ENCODE results near the gene PTTG1.

DNA sequence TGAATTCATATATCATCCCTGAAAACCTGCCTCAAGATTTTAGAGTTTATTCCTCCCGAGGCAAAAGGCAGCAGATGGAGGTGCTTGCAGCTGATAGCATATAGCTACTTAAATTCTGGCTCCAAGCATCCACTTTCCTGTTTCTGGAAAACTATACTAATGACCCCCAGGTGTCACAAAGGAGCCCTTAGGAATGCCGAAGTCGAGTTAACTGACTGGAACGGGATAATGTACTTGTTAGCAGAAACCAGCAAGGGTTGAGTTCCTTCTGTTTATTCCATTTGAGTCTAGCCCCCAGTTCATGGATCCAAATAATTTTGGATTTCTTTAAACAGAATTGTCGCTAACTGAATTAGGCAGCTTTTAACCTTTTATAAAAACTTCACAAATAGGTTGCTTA, 44.5 kb downstream of the PTTG1 start:
- TF ChIP-seq, protein P1, sequence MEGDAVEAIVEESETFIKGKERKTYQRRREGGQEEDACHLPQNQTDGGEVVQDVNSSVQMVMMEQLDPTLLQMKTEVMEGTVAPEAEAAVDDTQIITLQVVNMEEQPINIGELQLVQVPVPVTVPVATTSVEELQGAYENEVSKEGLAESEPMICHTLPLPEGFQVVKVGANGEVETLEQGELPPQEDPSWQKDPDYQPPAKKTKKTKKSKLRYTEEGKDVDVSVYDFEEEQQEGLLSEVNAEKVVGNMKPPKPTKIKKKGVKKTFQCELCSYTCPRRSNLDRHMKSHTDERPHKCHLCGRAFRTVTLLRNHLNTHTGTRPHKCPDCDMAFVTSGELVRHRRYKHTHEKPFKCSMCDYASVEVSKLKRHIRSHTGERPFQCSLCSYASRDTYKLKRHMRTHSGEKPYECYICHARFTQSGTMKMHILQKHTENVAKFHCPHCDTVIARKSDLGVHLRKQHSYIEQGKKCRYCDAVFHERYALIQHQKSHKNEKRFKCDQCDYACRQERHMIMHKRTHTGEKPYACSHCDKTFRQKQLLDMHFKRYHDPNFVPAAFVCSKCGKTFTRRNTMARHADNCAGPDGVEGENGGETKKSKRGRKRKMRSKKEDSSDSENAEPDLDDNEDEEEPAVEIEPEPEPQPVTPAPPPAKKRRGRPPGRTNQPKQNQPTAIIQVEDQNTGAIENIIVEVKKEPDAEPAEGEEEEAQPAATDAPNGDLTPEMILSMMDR (conservative IDR thresholded peaks at IDR 0.05): no peak
- TF ChIP-seq EZH2 (IDR thresholded peaks at IDR 0.05; ENCODE audit: low read depth): no peak

All from PC-9 (cell line).